OCI-LY7 (cell line): Measurements from ENCODE around the gene ANKRD49. TPM values are rescaled to one million over a fixed set of nuclear protein-coding genes. Genes with fewer than 3 reads are reported as not detected.

Experiments
- BruUV-seq: library from RNA; stranded (reverse); fragments of 400-500 nt; replicated peaks from 2 replicates; lab custom pipeline; 2021; lab: Mats Ljungman, UMichigan
- CTCF ChIA-PET: fragments of 300-600 bp; sonication (Branson Sonifier 250); formaldehyde crosslinking; loops from one replicate; lab custom pipeline; 2022; ENCODE audit warnings: antibody characterized with exemption; ENCODE audit not compliant: unreplicated experiment; lab: Charles Lee
- POLR2A ChIA-PET: fragments of 300-600 bp; sonication (Branson Sonifier 250); formaldehyde crosslinking; loops from one replicate; lab custom pipeline; 2022; ENCODE audit warnings: antibody characterized with exemption; lab: Charles Lee
- DNase-seq: peaks from one replicate; pipeline ENCODE4 v3.0.0-alpha.2; 2015; ENCODE audit warnings: low spot score
- H2AFZ ChIP-seq: fragments of 200-600 bp; sonication (generic), shearing (Covaris generic); 2 replicates; pipeline ENCODE4 v1.6.1; 2014; ENCODE audit warnings: mild to moderate bottlenecking, antibody characterized with exemption, low read length, moderate library complexity
- H3K27ac ChIP-seq: fragments of 200-600 bp; sonication (generic); 2 replicates; pipeline ENCODE4 v1.5.1; 2014; ENCODE audit warnings: mixed run types, low read depth, mild to moderate bottlenecking, moderate library complexity, low read length, inconsistent platforms; ENCODE audit not compliant: poor library complexity, severe bottlenecking
- H3K36me3 ChIP-seq: fragments of 200-600 bp; sonication (generic); 2 replicates; pipeline ENCODE4 v1.6.1; 2014; ENCODE audit warnings: mild to moderate bottlenecking, antibody characterized with exemption, low read length, moderate library complexity, mixed read lengths; ENCODE audit not compliant: insufficient read depth
- H3K4me1 ChIP-seq: fragments of 200-600 bp; sonication (generic); 2 replicates; pipeline ENCODE4 v1.5.1; 2014; ENCODE audit warnings: mild to moderate bottlenecking, low read length; ENCODE audit not compliant: insufficient read depth, poor library complexity, severe bottlenecking
- H3K4me2 ChIP-seq: fragments of 200-600 bp; sonication (generic); 2 replicates; pipeline ENCODE4 v1.6.1; 2014; ENCODE audit warnings: mild to moderate bottlenecking, low read length
- H3K4me3 ChIP-seq: fragments of 200-600 bp; sonication (generic); 2 replicates; pipeline ENCODE4 v1.5.1; 2014; ENCODE audit warnings: mild to moderate bottlenecking, low read depth, low read length; ENCODE audit not compliant: poor library complexity, severe bottlenecking
- H3K79me2 ChIP-seq: fragments of 200-600 bp; sonication (generic); 2 replicates; pipeline ENCODE4 v1.6.1; 2016; ENCODE audit warnings: low read depth, mild to moderate bottlenecking, low read length, moderate library complexity, mixed read lengths; ENCODE audit not compliant: insufficient read depth
- H3K9me2 ChIP-seq: fragments of 200-600 bp; sonication (generic); 2 replicates; pipeline ENCODE4 v1.6.1; 2016; ENCODE audit warnings: mild to moderate bottlenecking, low read length, mixed read lengths; ENCODE audit not compliant: insufficient read depth
- H3K9me3 ChIP-seq: fragments of 200-600 bp; sonication (generic); 2 replicates; pipeline ENCODE4 v1.6.1; 2014; ENCODE audit warnings: mild to moderate bottlenecking, mixed run types, low read length, mixed read lengths
- H4K20me1 ChIP-seq: fragments of 200-600 bp; sonication (generic); 2 replicates; pipeline ENCODE4 v1.6.1; 2014; ENCODE audit warnings: mild to moderate bottlenecking, antibody characterized with exemption, low read length, moderate library complexity, mixed read lengths; ENCODE audit not compliant: insufficient read depth
- EZH2phosphoT487 ChIP-seq: fragments of 200-600 bp; sonication (generic); IDR thresholded peaks from 2 replicates; pipeline ENCODE4 v1.6.1; 2018; ENCODE audit warnings: low read depth, borderline replicate concordance, mild to moderate bottlenecking, mixed run types, antibody characterized with exemption, low read length, moderate library complexity, mixed read lengths
- intact Hi-C: fragments of 100-400 bp; cut with micrococcal nuclease; formaldehyde crosslinking; loops from one replicate; pipeline ENCODE4 v1.10.0; 2022; ENCODE audit not compliant: unreplicated experiment
- total RNA-seq, 2 experiments: library from RNA; depleted of rRNA in 1 of 2; stranded (reverse); fragments of >200 nt in 1 of 2; shearing (Covaris generic) in 1 of 2; gene quantifications; 2 replicates each; pipeline ENCODE4 v1.2.3, GENCODE V29; 2014 to 2022
- TF ChIP-seq, protein P1 (sequence below): fragments of 200-600 bp; sonication (generic); conservative IDR thresholded peaks from 2 replicates; pipeline ENCODE4 v1.5.1; 2014; ENCODE audit warnings: mild to moderate bottlenecking, antibody characterized with exemption, low read length, moderate library complexity, mixed read lengths

Gene ANKRD49
- total RNA-seq, 2 experiments from 2014 or later, result 26.8 to 29.2 TPM

DNA sequence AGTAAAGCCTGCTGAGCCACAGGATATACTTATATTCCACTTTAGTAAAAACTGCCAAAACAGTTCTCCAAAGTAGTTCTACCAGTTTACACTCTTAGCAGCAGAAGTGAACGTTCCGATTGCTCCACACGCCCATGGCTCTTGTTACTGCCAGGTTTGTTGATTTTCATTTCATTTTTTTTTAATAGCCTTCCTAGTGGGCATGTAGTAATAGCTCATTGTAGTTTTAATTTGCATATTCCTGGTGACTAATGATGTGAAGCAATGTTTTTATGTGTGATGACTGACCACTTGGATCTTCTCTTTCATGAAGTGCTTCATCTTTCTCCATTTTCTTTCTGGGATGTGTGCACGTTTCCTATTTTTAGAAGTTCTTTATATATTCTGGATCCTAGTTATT lies 13.7 kb downstream of the ANKRD49 start:
- no TSS peak for BruUV-seq
- H3K27ac ChIP-seq, result no peak overlapping the region
- no peak for DNase-seq
- H3K36me3 ChIP-seq, result no peaks in the 10 kb centered on the region
- H4K20me1 ChIP-seq, result no peaks in the 10 kb centered on the region; the same call in 1 of the 2 replicates
- H3K4me3 ChIP-seq, result no peak overlapping the region
- H3K4me1 ChIP-seq, result no peaks in the 10 kb centered on the region
- no peak overlapping the region for H3K4me2 ChIP-seq
- CTCF ChIA-PET, result interaction anchor here (1.0 kb wide), 1 partner anchor 966 kb away, joined by 3 read pairs; no protein-coding TSS in a partner anchor
- TF ChIP-seq EZH2phosphoT487, result no peak
- TF ChIP-seq, protein P1, sequence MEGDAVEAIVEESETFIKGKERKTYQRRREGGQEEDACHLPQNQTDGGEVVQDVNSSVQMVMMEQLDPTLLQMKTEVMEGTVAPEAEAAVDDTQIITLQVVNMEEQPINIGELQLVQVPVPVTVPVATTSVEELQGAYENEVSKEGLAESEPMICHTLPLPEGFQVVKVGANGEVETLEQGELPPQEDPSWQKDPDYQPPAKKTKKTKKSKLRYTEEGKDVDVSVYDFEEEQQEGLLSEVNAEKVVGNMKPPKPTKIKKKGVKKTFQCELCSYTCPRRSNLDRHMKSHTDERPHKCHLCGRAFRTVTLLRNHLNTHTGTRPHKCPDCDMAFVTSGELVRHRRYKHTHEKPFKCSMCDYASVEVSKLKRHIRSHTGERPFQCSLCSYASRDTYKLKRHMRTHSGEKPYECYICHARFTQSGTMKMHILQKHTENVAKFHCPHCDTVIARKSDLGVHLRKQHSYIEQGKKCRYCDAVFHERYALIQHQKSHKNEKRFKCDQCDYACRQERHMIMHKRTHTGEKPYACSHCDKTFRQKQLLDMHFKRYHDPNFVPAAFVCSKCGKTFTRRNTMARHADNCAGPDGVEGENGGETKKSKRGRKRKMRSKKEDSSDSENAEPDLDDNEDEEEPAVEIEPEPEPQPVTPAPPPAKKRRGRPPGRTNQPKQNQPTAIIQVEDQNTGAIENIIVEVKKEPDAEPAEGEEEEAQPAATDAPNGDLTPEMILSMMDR, result no peak
- POLR2A ChIA-PET, result no interaction called here
- no peaks in the 10 kb centered on the region for H3K9me3 ChIP-seq
- H3K79me2 ChIP-seq, result no peaks in the 10 kb centered on the region
- no peak overlapping the region for H2AFZ ChIP-seq
- no peaks in the 10 kb centered on the region for H3K9me2 ChIP-seq
- intact Hi-C loops, result loop anchor here (10.0 kb wide), 1 partner anchor 583 kb away; no protein-coding TSS in a partner anchor

DNA sequence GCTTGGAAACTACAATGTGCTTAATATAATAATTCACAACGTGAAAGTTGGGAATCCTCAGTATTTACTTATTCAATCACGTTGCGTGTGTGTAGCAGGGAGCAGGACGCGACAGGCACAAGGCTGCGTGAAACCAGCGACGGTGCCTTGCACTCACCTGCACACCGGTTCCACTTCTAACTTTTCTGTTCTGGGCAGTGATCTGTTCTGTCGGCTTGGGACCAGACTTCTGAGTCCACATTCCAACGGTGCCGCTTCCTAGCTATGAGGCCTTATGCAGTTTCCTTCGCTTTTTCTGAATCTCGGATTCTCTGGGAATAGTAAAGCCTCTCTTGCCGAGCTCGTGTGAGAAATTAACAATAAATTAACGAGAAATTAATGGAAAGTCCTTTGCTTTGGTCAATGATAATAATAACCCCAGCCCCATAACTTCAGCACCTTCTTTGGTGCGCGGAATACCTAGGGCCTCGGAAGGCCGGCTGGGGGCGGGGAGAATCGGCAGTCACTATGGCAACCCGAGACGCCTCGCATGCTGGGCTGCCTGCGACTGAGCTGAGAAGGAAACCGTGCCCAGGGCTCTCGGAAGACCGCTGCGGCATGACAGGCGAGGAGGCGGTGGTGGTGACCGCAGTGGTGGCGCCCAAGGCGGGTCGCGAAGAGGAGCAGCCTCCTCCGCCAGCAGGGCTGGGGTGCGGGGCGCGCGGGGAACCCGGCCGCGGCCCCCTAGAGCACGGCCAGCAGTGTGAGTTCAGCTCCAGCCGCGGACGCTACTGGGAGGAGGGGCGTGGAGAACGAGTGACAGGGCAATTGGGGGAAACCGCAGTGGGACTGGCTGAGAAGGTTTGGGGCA lies 18.4 kb downstream of the ANKRD49 start, which contains the start of gene C11orf97:
Gene C11orf97, plus strand, starts transcription at position 530 of the 850 bp plus-strand sequence. Its CDS starts 68 bp downstream, at position 598.
- no peaks in the 10 kb centered on the region for H3K36me3 ChIP-seq
- no peak within 1 kb of the TSS for H3K4me2 ChIP-seq
- POLR2A ChIA-PET, result interaction anchor here (0.5 to 0.7 kb wide), 2 partner anchors 115 to 233 kb away, joined by 3 read pairs; no protein-coding TSS in a partner anchor
- no peaks in the 10 kb centered on the region for H3K9me2 ChIP-seq
- H3K79me2 ChIP-seq, result no peaks in the 10 kb centered on the region
- no peak within 1 kb of the TSS for H3K4me3 ChIP-seq
- no peak within 1 kb of the TSS for H2AFZ ChIP-seq
- H3K4me1 ChIP-seq, result no peaks in the 10 kb centered on the region
- no peak for DNase-seq
- intact Hi-C loops, result no loop called here
- BruUV-seq, result no TSS peak
- H3K9me3 ChIP-seq, result no peaks in the 10 kb centered on the region
- no peak within 1 kb of the TSS for H3K27ac ChIP-seq
- H4K20me1 ChIP-seq, result no peaks in the 10 kb centered on the region
- CTCF ChIA-PET, result no interaction called here
- no peak for TF ChIP-seq EZH2phosphoT487
- TF ChIP-seq, protein P1, result no peak

DNA sequence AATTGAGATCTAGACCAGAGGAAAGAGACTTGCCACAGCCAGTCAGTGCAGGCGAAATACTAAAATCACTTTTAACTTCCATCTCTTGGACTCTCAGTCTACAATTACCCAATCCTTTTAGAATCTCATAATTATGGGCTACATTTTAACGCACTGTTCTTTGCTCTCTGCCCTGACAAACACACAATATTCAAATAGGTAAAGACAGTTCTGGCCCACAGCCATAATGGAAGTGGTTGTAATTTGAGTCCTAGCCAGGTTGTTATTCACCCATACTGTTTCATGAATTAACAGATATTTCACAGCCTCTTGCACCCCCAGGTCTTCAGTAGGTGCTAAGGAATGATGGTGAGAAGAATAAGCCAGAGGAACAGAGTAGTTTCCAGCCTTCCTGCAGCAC lies 19.3 kb downstream of the ANKRD49 start:
- no peaks in the 10 kb centered on the region for H3K4me1 ChIP-seq
- no peak overlapping the region for H3K4me2 ChIP-seq
- no peak for DNase-seq
- no peaks in the 10 kb centered on the region for H3K79me2 ChIP-seq
- CTCF ChIA-PET, result no interaction called here
- TF ChIP-seq, protein P1, result no peak
- no peak for TF ChIP-seq EZH2phosphoT487
- POLR2A ChIA-PET, result interaction anchor here (0.6 kb wide), 1 partner anchor 619 kb away, joined by 4 read pairs; no protein-coding TSS in a partner anchor
- H3K9me2 ChIP-seq, result no peaks in the 10 kb centered on the region
- H4K20me1 ChIP-seq, result no peaks in the 10 kb centered on the region
- no TSS peak for BruUV-seq
- intact Hi-C loops, result no loop called here
- no peak overlapping the region for H3K27ac ChIP-seq
- H3K9me3 ChIP-seq, result no peaks in the 10 kb centered on the region
- no peaks in the 10 kb centered on the region for H3K36me3 ChIP-seq
- no peak overlapping the region for H3K4me3 ChIP-seq
- H2AFZ ChIP-seq, result no peak overlapping the region
